Transverse colon (tissue), 4 donors: ENCODE measurements around the gene DDI2. TPM values are rescaled to one million over a fixed set of nuclear protein-coding genes. Genes with fewer than 3 reads are reported as not detected.

Experiments
- DNase-seq: peaks from one replicate; pipeline ENCODE4 v3.0.0-alpha.2; 2019
- H3K27ac ChIP-seq, 4 donors: fragments of 200-600 bp; sonication (generic); 2 replicates each; pipeline ENCODE4 v1.5.1; 2016 to 2018; ENCODE audit warnings: inconsistent platforms in 4 of 4
- H3K27me3 ChIP-seq: fragments of 200-600 bp; sonication (generic); 2 replicates; pipeline ENCODE4 v1.5.1; 2017; ENCODE audit warnings: inconsistent platforms
- H3K36me3 ChIP-seq, 4 donors: fragments of 200-600 bp; sonication (generic); 2 replicates each; pipeline ENCODE4 v1.5.1; 2017 to 2019; ENCODE audit warnings: inconsistent platforms in 4 of 4
- H3K4me1 ChIP-seq, 4 donors: fragments of 200-600 bp; sonication (generic); 2 replicates each; pipeline ENCODE4 v1.5.1; 2017 to 2020; ENCODE audit warnings: inconsistent platforms in 4 of 4
- H3K4me3 ChIP-seq, 4 donors: fragments of 200-600 bp; sonication (generic); 1 replicate in 1 of 4; 2 replicates in 3 of 4; pipeline versions ENCODE4 v1.5.1 to v1.6.1; 2017 to 2019; ENCODE audit warnings: inconsistent platforms in 4 of 4
- H3K9me3 ChIP-seq, 2 donors: fragments of 200-600 bp; sonication (generic); 2 replicates each; pipeline ENCODE4 v1.5.1; 2017 to 2019; ENCODE audit warnings: inconsistent platforms in 2 of 2
- CTCF ChIP-seq, 5 experiments: fragments of 200-600 bp in 3 of 5; fragments of 450-650 bp in 2 of 5; sonication (generic) in 3 of 5; IDR thresholded peaks; 1 replicate in 2 of 5; 2 replicates in 3 of 5; pipeline ENCODE4 v1.5.1; 2016 to 2017; ENCODE audit warnings: antibody characterized with exemption in 5 of 5, inconsistent platforms in 3 of 5, mild to moderate bottlenecking in 2 of 5, moderate library complexity in 1 of 5
- EP300 ChIP-seq: sonication (generic); formaldehyde crosslinking; IDR thresholded peaks from one replicate; pipeline ENCODE4 v1.6.1; 2017; ENCODE audit warnings: antibody characterized with exemption, low read depth
- POLR2A ChIP-seq: fragments of 450-650 bp; IDR thresholded peaks from one replicate; pipeline ENCODE4 v1.6.1; 2016; ENCODE audit warnings: antibody characterized with exemption, mild to moderate bottlenecking, moderate library complexity
- POLR2AphosphoS5 ChIP-seq, 3 donors: sonication (generic); formaldehyde crosslinking; IDR thresholded peaks; one replicate each; pipeline ENCODE4 v1.6.1; 2016; ENCODE audit warnings: antibody characterized with exemption in 3 of 3
- WGBS, 2 donors: methylation state at CpG; one replicate each; pipeline ENCODE4 v1.1.5; 2018; ENCODE audit warnings: low coverage in 1 of 2; 5-methylcytosine and 5-hydroxymethylcytosine counted together
- in situ Hi-C, 4 donors: fragments of 200-750 bp; cut with MboI; loops; one replicate each; pipeline versions ENCODE4 v1.15.0 to v1.15.1; 2017; ENCODE audit warnings: low sequenced_read_pairs in 3 of 4, low pct_ligation_motif_present in 1 of 4, low pct_unique_long_range_greater_than_20kb in 1 of 4
- intact Hi-C: fragments of 100-400 bp; cut with DNase I; formaldehyde crosslinking; loops from one replicate; pipeline ENCODE4 v1.15.1; 2023; ENCODE audit warnings: low total_unique reads
- total RNA-seq, 4 donors: library from RNA; depleted of rRNA; stranded (reverse); fragments of >200 nt; gene quantifications; one replicate each; pipeline ENCODE4 v1.1.0, GENCODE V29; 2016

The DDI2 gene
- total RNA-seq, 4 donors from 2014 or later, result 28.1 to 95.4 (median 42.9) TPM

- no peak for DNase-seq
- Histone ChIP-seq H3K36me3 (no peaks in the 10 kb centered on the region), H3K4me1 (peaks cover 13 to 26% (median 22%) of the 10 kb centered on the region in 4 donors), H3K9me3 (no peaks in the 10 kb centered on the region), H3K27ac (no peak overlapping the region), H3K4me3 (no peak overlapping the region), H3K27me3 (no peaks in the 10 kb centered on the region)
- intact Hi-C loops (no loop called here), in situ Hi-C loops (no loop called here)
- WGBS, 2 donors, result 87 to 96% methylated on average over 8 to 11 of the region's 11 CpGs
- TF ChIP-seq EP300, result no peak
- TF ChIP-seq POLR2A, result no peak
- TF ChIP-seq CTCF (IDR thresholded peaks at IDR 0.05), result no peak
- no peak for TF ChIP-seq POLR2AphosphoS5 (IDR thresholded peaks at IDR 0.05)
These were observed 11.6 kb upstream of the DDI2 start for GRCh38 chr1:15605398-15606383.

- Histone ChIP-seq H3K36me3 (no peaks in the 10 kb centered on the region), H3K4me1 (no peaks in the 10 kb centered on the region), H3K27ac (no peak overlapping the region), H3K9me3 (no peaks in the 10 kb centered on the region), H3K27me3 (no peaks in the 10 kb centered on the region), H3K4me3 (no peak overlapping the region)
- DNase-seq, result no peak
- in situ Hi-C loops, result no loop called here
- TF ChIP-seq EP300, result no peak
- TF ChIP-seq POLR2AphosphoS5 (IDR thresholded peaks at IDR 0.05), result no peak
- TF ChIP-seq CTCF (IDR thresholded peaks at IDR 0.05), result no peak
- TF ChIP-seq POLR2A, result no peak
- intact Hi-C loops, result no loop called here
- 82 to 86% methylated on average over 7 of the region's 7 CpGs for WGBS, 2 donors
These were observed 7.6 kb upstream of the DDI2 start for GRCh38 chr1:15609631-15610030.

- in situ Hi-C loops, result no loop called here
- H3K36me3 ChIP-seq, result no peaks in the 10 kb centered on the region
- no peak for TF ChIP-seq POLR2A
- TF ChIP-seq CTCF (IDR thresholded peaks at IDR 0.05), result no peak
- no peak for TF ChIP-seq EP300
- TF ChIP-seq POLR2AphosphoS5 (IDR thresholded peaks at IDR 0.05), result no peak
These were observed 7.1 kb upstream of the DDI2 start for GRCh38 chr1:15610167-15610566.

GRCh38 chr1:15616373-15617172 is 685 bp upstream of the DDI2 start:
- peaks cover 24 to 42% (median 30%) of the 10 kb centered on the region in 4 donors for H3K4me1 ChIP-seq
- no peak for DNase-seq
- peak overlapping the region; percentile 92 to 100 (median 98) for H3K27ac ChIP-seq

More at GRCh38 chr1:15610167-15610566, 7.1 kb upstream of the DDI2 start:
- no peak overlapping the region for H3K4me3 ChIP-seq
- no peaks in the 10 kb centered on the region for H3K9me3 ChIP-seq
- WGBS, 2 donors, result 36 to 47% methylated on average over 4 of the region's 4 CpGs
- DNase-seq, result no peak
- H3K27ac ChIP-seq, result no peak overlapping the region
- H3K4me1 ChIP-seq, result no peaks in the 10 kb centered on the region
- no peaks in the 10 kb centered on the region for H3K27me3 ChIP-seq
- intact Hi-C loops, result no loop called here

More at GRCh38 chr1:15616373-15617172, 685 bp upstream of the DDI2 start:
- intact Hi-C loops, result no loop called here
- WGBS, 2 donors, result 23 to 25% methylated on average over 16 of the region's 16 CpGs
- TF ChIP-seq POLR2A (no peak), EP300 (no peak), CTCF (IDR thresholded peaks at IDR 0.05) (no peak), POLR2AphosphoS5 (IDR thresholded peaks at IDR 0.05) (no peak)
- Histone ChIP-seq H3K4me3 (peak overlapping the region; percentile 9 to 93 (median 80)), H3K9me3 (no peaks in the 10 kb centered on the region), H3K27me3 (no peaks in the 10 kb centered on the region), H3K36me3 (no peaks in the 10 kb centered on the region)
- in situ Hi-C loops, result no loop called here
